ENCODE results near the gene IL6.

DNA sequence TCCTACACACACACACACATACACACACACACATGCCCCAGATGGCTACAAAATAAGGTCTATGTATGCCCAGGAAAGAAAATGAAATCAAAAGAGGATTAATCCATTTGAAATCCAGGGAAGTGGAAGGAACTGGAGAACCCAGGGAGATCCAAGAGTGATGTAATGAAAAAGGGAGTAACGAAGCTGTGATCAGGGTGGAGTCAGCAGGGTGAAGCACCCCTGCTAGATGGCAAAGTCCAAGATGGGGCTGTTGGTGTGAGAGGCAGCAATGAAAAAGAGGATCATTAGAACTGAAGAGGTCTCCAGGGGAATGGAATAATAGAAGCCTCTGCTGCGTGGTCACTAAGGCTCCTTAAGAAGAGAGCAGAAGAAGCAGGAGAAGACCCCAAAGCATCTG lies 43.6 kb upstream of the IL6 start:
- TF ChIP-seq, protein P1, sequence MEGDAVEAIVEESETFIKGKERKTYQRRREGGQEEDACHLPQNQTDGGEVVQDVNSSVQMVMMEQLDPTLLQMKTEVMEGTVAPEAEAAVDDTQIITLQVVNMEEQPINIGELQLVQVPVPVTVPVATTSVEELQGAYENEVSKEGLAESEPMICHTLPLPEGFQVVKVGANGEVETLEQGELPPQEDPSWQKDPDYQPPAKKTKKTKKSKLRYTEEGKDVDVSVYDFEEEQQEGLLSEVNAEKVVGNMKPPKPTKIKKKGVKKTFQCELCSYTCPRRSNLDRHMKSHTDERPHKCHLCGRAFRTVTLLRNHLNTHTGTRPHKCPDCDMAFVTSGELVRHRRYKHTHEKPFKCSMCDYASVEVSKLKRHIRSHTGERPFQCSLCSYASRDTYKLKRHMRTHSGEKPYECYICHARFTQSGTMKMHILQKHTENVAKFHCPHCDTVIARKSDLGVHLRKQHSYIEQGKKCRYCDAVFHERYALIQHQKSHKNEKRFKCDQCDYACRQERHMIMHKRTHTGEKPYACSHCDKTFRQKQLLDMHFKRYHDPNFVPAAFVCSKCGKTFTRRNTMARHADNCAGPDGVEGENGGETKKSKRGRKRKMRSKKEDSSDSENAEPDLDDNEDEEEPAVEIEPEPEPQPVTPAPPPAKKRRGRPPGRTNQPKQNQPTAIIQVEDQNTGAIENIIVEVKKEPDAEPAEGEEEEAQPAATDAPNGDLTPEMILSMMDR (IDR thresholded peaks at IDR 0.05 in 2 of 3, conservative IDR thresholded peaks at IDR 0.05 in 1 of 3; ENCODE audit: insufficient read depth in 2 of 3, low read depth in 1 of 3, low read length in 3 of 3): no peak
- TF ChIP-seq E2F3 (CRISPR knock-in tag; IDR thresholded peaks at IDR 0.05): no peak
- TF ChIP-seq ZNF174 (CRISPR knock-in tag; IDR thresholded peaks at IDR 0.05): no peak
- TF ChIP-seq, protein P2, sequence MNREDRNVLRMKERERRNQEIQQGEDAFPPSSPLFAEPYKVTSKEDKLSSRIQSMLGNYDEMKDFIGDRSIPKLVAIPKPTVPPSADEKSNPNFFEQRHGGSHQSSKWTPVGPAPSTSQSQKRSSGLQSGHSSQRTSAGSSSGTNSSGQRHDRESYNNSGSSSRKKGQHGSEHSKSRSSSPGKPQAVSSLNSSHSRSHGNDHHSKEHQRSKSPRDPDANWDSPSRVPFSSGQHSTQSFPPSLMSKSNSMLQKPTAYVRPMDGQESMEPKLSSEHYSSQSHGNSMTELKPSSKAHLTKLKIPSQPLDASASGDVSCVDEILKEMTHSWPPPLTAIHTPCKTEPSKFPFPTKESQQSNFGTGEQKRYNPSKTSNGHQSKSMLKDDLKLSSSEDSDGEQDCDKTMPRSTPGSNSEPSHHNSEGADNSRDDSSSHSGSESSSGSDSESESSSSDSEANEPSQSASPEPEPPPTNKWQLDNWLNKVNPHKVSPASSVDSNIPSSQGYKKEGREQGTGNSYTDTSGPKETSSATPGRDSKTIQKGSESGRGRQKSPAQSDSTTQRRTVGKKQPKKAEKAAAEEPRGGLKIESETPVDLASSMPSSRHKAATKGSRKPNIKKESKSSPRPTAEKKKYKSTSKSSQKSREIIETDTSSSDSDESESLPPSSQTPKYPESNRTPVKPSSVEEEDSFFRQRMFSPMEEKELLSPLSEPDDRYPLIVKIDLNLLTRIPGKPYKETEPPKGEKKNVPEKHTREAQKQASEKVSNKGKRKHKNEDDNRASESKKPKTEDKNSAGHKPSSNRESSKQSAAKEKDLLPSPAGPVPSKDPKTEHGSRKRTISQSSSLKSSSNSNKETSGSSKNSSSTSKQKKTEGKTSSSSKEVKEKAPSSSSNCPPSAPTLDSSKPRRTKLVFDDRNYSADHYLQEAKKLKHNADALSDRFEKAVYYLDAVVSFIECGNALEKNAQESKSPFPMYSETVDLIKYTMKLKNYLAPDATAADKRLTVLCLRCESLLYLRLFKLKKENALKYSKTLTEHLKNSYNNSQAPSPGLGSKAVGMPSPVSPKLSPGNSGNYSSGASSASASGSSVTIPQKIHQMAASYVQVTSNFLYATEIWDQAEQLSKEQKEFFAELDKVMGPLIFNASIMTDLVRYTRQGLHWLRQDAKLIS (CRISPR knock-in tag; IDR thresholded peaks at IDR 0.05): no peak
- no peak for TF ChIP-seq ZBED1 (IDR thresholded peaks at IDR 0.05)
- TF ChIP-seq RAD21 (CRISPR knock-in tag; conservative IDR thresholded peaks at IDR 0.05 in 1 of 2, IDR thresholded peaks at IDR 0.05 in 1 of 2): no peak
- peak in 1 of 2 experiments; percentile 73; a peak in 1 of 4 replicates for TF ChIP-seq FOXK2 (conservative IDR thresholded peaks at IDR 0.05 in 1 of 2, IDR thresholded peaks at IDR 0.05 in 1 of 2; ENCODE audit: low read depth in 2 of 2)
- TF ChIP-seq POLR2A (conservative IDR thresholded peaks at IDR 0.05): no peak
